ENCODE data around the gene ZNF780A.

ZNF780A gene

DNA sequence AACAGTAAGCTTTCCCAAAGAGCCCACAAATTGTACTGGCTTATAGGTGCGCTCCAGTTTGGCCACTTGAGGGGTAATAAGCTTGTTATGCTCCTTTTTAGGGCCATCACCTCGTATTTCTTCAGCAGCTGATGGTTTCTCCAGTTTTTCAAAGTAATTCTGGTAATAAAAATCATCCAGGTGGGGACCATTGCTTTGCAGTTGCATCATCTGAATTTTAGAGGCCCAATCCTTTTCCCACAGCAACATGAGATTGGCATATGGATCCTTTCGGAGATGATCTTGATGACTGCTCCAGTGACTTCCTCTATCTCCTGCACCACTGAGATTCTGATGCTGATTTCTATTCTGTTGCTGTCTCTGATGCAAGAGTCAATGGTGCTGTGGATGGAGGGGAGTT, 66.8 kb downstream of the ZNF780A start:
- FAIRE-seq (no peak), DNase-seq (ENCODE audit: insufficient read length, low spot score) (no peak)
- TF ChIP-seq POLR2AphosphoS5 (IDR thresholded peaks at IDR 0.05; ENCODE audit: low read depth, low read length) (no peak), PAX5 (IDR thresholded peaks at IDR 0.05; ENCODE audit: insufficient read depth, low read length, severe bottlenecking) (no peak)

All from GM12891 (cell line).